Progenitor cell of endocrine pancreas (in vitro differentiated cells): ENCODE measurements around the gene PGAP3. TPM values are rescaled to one million over a fixed set of nuclear protein-coding genes. Genes with fewer than 3 reads are reported as not detected.

ENCODE experiments used
- DNase-seq: peaks from one replicate; pipeline ENCODE4 v3.0.0; 2021; ENCODE audit warnings: low spot score; ENCODE audit not compliant: unreplicated experiment
- H3K27ac Mint-ChIP-seq: 2 replicates; pipeline ENCODE4 v1.8.0; 2021; ENCODE audit warnings: mild to moderate bottlenecking, moderate library complexity, mixed read lengths
- H3K27me3 Mint-ChIP-seq: 2 replicates; pipeline ENCODE4 v1.8.0; 2021; ENCODE audit warnings: mixed read lengths
- H3K36me3 Mint-ChIP-seq: 2 replicates; pipeline ENCODE4 v1.8.0; 2022; ENCODE audit warnings: mixed read lengths; ENCODE audit not compliant: insufficient read depth
- H3K4me1 Mint-ChIP-seq: 2 replicates; pipeline ENCODE4 v1.8.0; 2021; ENCODE audit warnings: low read depth, mixed read lengths
- H3K4me3 Mint-ChIP-seq: 2 replicates; pipeline ENCODE4 v1.8.0; 2021; ENCODE audit warnings: low read depth, mild to moderate bottlenecking, moderate library complexity, mixed read lengths
- H3K9me3 Mint-ChIP-seq: 2 replicates; pipeline ENCODE4 v1.8.0; 2021; ENCODE audit warnings: low read depth, mixed read lengths
- CTCF ChIP-seq: fragments of 200-600 bp; sonication (generic); IDR thresholded peaks from one replicate; pipeline ENCODE4 v1.5.0; 2021; ENCODE audit warnings: antibody characterized with exemption, mild to moderate bottlenecking; ENCODE audit not compliant: unreplicated experiment
- total RNA-seq: library from RNA; stranded (reverse); gene quantifications from 2 replicates; pipeline ENCODE4 v1.2.1, GENCODE V29; 2021

The PGAP3 gene
- total RNA-seq, 1 donor from 2014 or later = 40.1 TPM

DNA sequence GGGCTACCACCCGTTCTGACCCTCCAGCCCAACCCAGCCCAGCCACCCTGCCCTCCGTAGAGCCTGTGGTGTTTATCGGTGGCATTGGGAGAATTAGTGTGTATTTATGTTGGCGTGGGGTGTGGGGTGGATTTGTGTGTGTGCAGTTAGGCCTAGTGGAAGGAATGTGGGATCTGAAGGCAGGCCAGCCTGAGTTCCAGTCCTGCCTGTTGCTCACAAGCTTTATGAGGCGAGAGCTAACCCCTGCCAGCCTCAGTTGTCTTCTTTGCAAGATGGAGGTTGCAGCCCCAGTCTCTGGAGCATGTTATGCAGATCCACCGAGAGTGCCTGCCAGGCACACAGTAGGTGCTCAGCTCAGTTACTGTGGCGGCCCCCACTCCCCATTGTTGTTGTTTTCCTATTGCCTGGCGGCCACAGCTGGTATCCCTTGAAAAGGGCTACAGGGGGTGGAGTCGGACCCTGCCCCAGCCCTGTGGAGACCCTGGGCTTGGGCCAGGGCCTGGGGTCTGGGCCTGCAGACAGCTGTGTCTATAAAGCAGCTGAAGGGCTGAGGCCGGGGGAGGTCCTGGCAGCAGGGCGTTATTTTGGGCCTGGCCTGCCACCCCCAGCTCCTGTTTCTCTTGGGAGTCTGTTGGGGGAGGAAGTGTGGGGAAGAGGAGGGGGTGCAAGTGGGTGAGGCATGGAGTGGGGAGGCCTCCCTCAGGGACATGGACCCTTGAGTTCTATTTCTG is 17.1 kb upstream of the PGAP3 start:
- no peak overlapping the region for H3K27ac Mint-ChIP-seq
- no peaks in the 10 kb centered on the region for H3K27me3 Mint-ChIP-seq
- peaks cover 6% of the 10 kb centered on the region for H3K36me3 Mint-ChIP-seq
- H3K4me3 Mint-ChIP-seq = no peak overlapping the region
- TF ChIP-seq CTCF = no peak
- DNase-seq = no peak
- peaks cover 41% of the 10 kb centered on the region for H3K4me1 Mint-ChIP-seq
- H3K9me3 Mint-ChIP-seq = no peaks in the 10 kb centered on the region

DNA sequence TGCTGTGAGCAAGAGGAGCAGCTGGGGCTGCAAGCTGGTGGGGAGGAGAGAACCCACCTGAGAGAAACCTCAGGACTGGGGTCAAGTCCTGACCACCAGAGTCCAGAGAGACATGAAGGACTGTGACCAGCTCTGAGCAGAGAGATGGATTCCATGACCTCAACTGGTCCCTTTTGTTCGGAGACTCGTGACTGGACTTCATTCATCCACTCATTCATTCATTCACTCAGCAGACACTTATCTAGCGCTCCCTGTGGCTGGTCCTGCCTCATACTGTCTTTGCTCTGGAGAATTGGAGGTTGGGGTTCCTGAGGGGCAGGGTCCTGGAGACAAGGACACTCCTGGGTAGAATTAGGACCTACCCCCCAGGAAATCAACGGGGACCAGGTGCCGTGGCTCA is 16.1 kb upstream of the PGAP3 start:
- Mint-ChIP-seq H3K27ac (peak overlapping the region; percentile 39), H3K4me3 (no peak overlapping the region), H3K27me3 (no peaks in the 10 kb centered on the region), H3K9me3 (no peaks in the 10 kb centered on the region), H3K4me1 (peaks cover 45% of the 10 kb centered on the region), H3K36me3 (peaks cover 3% of the 10 kb centered on the region)
- DNase-seq = no peak
- TF ChIP-seq CTCF = no peak

DNA sequence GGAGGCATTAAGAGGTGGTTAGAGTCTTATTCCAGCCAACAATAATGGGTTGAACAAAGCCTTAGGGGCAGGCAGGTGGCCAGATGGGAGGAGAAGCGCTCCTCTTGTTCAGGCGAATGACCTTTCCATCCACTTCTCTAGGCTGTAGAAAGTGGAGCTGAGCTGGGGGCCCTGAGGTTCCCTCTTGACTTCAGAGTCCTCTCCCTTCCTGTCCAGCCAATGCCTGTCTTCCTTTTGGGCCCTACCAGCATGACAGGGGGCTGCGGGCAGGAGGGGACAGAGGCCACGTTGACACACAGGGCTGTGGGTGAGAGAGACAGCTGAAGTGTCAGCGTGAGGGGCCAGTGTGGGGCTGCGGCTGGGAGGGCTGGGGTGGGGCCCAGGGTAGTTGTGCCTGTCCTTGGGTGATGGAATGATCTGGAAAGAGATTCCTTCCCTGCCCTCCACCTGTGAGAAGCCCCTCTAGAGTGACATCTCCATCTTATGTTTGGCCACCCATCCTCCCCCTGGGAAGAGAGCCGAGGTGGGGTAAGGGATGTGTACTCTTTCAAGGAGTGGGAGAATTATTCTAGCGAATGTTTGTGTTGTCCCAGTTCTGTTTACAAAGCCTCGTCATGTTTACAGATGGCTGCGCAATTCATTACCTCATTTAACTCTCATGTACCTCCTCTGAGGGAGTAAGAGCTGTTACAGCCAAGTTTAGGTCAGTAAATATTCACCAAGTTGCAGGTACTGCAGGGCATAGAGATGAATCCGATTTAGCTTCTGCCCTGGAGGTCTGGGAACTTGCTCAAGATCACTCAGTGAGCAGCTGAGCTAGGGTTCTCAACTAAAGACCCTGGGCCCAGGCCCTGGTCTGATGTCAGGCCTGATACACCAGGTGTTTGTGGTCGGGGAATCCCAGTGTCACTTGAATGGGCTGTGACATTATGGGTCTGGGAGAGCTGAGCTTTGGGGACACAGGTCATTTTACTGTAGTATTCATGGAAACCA is 15.3 kb upstream of the PGAP3 start:
- H3K27ac Mint-ChIP-seq = peak overlapping the region; percentile 39
- no peak for TF ChIP-seq CTCF
- no peak for DNase-seq
- H3K4me1 Mint-ChIP-seq = peaks cover 47% of the 10 kb centered on the region
- H3K36me3 Mint-ChIP-seq = peaks cover 3% of the 10 kb centered on the region
- H3K27me3 Mint-ChIP-seq = no peaks in the 10 kb centered on the region
- H3K4me3 Mint-ChIP-seq = peak overlapping the region; percentile 46
- H3K9me3 Mint-ChIP-seq = no peaks in the 10 kb centered on the region

- H3K9me3 Mint-ChIP-seq = no peaks in the 10 kb centered on the region
- DNase-seq = no peak
- H3K4me1 Mint-ChIP-seq = peaks cover 47% of the 10 kb centered on the region
- H3K27me3 Mint-ChIP-seq = no peaks in the 10 kb centered on the region
- H3K4me3 Mint-ChIP-seq = peak overlapping the region; percentile 93
- peaks cover 1% of the 10 kb centered on the region for H3K36me3 Mint-ChIP-seq
- no peak for TF ChIP-seq CTCF
- peak overlapping the region; percentile 77 for H3K27ac Mint-ChIP-seq
Measured at GRCh38 chr17:39701784-39702422, 14.0 kb upstream of the PGAP3 start.
